OCI-M1 (cell line): ENCODE measurements around the gene DRG1.
"Not testable (repeated sequence)": the region's sequence is repeated elsewhere in the genome, so short reads cannot be mapped to it uniquely, and the experiment has no call there.

Source experiments
- DNase-seq: peaks from one replicate; lab custom pipeline; 2025; lab: John Stamatoyannopoulos, UW

Gene DRG1, protein sequence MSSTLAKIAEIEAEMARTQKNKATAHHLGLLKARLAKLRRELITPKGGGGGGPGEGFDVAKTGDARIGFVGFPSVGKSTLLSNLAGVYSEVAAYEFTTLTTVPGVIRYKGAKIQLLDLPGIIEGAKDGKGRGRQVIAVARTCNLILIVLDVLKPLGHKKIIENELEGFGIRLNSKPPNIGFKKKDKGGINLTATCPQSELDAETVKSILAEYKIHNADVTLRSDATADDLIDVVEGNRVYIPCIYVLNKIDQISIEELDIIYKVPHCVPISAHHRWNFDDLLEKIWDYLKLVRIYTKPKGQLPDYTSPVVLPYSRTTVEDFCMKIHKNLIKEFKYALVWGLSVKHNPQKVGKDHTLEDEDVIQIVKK

DNA sequence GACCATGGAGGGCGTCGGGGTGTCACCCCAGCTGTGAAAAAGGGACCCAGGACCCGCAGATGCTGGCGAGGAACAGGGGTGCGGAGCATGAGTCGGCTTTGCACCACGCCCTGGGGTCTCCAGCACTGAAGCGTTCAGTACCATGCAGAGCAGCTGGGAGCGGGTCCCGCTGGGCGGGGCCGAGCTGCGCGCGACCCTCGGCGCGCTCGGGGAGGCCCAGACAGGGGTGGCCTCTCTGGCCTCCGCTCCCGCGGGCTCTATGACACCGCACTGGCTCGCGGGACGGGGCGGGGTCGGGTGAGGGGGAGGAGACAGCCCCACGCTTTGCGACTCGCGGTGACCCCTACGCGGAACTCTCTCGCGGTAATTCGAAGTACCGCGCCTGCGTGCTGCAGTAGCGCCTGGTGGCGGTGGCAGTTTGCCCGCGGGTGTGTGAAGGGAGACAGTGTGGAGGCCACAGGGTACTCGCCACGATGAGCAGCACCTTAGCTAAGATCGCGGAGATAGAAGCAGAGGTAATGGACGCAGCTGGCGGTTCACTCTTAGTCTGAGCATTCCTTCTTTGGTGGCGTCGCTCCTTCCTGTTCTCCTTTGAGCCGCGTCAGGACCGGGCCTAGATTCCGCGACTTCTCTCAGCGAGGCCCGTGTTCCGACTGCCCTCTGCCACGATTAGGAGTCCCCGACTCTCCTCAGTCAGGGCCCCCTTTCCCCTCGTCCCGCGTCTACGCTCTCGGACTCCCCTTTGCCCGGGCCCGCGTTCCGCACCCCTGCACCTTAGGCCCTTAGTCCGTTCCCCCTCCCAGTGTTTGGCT, at the start of gene DRG1:
DRG1 (plus strand) TSS at position 394 of the 812 bp plus-strand sequence; CDS start at position 474, 80 bp downstream.
- DNase-seq = peak; percentile 98

DNA sequence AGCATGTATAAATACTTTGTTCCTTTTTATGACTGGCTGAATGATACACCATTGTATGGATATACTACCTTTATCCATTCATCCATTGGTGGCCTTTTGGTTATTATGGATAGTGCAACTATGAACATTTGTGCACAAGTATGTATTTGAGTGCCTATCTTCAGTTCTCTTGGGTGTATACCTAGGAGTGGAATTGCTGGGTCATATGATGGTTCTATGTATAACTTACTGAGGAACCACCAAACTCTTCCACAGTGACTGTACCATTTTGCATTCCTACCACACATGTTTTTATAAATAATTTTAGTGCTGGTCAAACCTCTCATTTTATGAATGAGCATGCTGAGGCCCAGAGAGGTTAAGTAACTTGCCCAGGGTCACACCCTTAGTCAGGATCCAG, 49.4 kb upstream of the DRG1 start:
- DNase-seq = no peak

DNA sequence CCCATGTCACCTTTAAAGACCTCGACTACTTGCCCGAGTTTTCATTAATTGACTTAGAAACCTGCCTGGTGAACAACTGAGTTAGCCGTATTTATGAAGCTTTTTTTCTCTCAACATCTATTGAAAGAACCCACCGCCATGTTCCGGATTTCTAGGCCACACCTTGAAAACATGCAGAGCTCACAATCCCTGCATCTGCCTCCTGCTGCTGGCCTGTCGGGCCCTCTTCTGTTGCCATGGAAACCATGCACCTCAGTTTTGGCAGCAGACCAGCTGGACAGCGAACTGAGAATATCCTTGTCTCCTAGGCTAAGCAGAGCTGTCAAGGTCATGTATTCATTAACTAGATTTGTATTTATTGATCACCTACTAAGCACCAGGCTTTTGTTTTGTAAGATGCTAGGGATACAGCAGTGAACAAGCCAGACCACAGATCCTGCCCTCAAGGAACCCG, 49.0 kb upstream of the DRG1 start:
- DNase-seq = no peak

DNA sequence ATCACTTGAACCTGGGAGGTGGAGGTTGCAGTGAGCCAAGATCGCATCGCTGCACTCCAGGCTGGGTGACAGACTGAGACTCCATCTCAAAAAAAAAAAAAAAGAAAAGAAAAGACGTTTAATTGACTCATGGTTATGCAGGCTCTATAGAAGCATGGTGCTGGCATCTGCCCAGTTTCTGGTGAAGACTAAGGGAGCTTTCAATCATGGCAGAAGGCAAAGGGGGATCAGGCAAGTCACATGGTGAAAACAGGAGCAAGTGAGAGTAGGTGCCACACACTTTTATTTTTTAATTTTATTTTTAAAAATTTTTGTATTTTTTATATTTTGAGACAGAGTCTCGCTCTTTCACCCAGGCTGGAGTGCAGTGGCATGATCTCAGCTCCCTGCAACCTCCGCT, 44.9 kb upstream of the DRG1 start:
- no peak for DNase-seq

DNA sequence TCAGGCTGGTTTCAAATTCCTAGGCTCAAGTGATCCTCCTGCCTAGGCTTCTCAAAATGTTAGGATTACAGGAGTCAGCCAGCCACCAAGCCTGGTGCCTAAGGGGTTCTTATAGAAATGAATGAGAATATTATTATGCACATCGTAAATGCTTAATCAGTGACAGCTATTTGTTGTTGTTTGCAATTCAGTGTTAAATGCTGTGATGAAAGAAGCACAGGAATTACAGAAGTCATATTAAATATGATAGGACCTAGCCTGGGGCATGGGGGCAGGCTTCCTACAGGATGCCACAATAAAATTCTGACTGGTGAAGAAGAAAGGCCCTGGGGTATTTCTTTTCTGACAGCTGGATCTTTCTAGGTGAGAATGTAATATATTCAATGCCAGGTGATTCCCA, 39.4 kb upstream of the DRG1 start:
- no peak for DNase-seq

DNA sequence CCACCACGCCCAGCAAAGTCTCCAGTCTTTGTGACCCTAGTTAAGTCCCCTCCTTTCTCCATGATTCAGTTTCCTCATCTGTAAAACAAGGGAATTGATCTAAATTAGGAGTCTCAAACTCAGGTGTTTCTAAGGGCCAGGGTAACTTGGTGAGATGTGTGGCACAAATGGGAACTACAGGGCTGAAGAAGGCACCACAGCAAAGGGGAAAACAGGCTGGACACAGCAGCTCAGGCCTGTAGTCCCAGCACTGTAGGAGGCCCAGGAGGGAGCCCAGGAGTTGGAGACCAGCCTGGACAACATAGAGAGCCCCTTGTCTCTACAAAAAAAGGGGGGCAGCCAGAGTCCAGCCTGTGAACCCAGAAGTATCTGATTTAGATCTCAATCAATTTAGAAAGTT, 37.7 kb upstream of the DRG1 start:
- no peak for DNase-seq

DNA sequence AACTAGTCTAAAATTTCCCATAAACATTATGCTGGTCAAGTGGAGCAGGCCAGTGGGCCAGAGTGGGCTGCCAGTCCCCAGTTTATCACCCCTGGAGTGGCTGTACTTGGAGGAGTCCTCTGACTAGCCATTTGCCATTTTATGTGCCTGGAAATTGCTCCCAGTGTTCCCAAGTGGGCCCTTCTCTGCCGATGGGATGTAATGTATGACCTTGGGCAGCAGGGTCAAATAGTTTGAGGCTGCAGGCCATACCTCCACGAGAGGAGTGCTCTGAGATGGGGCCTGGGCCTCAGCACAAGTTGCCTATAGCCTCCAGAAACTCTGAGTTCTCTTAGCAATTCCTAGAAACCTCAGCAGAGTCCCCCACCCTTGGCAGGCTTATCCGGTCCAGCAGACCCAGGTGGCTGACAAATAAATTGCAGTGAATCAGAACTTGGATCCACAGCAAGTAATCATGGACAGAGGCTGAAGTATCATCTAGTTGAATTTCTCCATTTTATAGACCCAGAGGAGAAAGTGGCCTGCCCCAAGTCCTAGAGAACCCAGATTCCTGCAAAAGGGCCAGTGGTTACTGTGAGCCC, 35.4 kb upstream of the DRG1 start:
- DNase-seq = no peak

DNA sequence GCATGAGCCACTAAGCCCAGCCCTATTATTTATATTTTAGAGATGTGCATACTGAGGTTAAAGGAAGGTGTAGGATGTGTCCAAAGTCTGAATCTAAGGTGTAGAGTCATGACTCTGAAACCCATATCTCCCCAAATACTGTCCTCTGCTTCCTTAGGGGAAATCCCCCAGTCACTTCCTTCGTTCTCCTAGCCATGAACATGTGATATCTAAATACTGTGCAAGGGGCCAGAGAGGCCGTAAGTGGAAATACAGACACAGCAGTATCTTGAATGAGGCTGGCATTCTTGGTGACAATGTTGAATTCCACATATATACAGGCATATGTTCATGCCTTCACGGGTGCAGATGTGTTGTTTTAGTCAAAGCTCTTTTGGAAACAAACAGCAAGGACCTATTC, 32.0 kb upstream of the DRG1 start:
- no peak for DNase-seq

DNA sequence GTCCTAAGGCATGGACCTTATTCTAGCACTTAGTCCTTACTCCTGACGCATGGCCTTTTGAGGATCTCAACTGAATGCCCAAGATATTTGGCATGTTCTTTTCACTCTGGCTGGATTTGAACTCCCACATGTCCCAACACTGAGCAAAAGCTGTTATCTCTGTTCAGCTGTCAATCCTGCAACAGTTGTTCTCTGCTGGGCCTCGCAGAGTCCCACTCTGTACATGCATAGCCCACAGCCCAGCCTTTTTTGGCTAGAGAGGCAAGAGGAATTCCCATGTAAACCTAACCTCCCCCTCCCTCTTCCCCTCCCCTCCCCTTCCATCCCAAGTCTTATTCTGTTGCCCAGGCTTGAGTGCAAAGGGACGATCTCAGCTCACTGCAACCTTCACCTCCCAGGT, 21.8 kb upstream of the DRG1 start:
- DNase-seq = no peak

DNA sequence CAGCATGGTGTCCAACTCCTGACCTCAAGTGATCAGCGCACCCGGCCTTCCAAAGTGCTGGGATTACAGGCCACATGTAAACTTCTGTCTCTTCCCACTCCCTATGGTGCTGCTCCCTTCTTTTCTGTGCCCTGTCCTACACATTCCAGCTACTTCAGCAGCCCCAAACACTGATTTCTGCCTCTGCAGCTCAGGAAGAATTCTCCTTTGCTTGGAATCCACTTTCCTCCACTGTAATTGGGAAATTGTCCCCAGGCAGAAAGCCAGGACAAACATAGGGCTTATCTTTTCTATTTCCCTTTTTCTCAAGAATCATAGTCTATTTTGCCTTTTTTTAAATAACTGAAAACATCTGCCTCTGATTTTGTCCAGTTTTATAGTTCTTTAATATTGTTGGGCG, 21.3 kb upstream of the DRG1 start:
- DNase-seq = no peak

DNA sequence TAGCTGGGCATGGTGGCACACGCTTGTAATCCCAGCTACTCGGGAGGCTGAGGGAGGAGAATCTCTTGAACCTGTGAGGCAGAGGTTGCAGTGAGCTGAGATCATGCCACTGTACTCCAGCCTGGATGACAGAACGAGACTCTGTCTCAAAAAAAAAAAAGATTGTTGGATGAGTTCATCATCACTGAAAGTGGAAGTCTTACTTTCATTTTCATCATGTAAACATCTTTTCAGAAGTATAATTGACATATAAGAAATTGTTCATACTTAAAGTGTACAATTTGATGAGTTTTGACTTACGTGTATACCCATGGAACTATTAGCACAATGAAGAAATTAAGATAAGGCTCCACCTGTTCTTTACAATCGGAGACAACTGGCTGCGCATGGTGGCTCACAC, 20.8 kb upstream of the DRG1 start:
- DNase-seq = peak; percentile 47

DNA sequence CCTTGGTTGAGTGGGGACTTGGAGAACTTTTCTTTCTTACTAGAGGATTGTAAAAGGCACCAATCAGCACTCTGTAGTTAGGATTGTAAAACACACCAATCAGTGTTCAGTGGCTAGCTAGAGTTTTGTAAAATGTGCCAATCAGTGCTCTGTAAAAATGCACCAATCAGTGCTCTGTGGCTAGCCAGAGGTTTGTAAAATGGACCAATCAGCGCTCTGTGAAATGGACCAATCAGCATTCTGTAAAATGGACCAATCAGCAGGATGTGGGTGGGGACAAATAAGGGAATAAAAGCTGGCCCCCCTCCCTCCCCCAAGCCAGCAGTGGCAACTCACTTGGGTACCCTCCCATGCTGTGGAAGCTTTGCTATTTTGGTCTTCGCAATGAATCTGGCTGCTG, 5.5 kb upstream of the DRG1 start:
- DNase-seq = peak; percentile 8

DNA sequence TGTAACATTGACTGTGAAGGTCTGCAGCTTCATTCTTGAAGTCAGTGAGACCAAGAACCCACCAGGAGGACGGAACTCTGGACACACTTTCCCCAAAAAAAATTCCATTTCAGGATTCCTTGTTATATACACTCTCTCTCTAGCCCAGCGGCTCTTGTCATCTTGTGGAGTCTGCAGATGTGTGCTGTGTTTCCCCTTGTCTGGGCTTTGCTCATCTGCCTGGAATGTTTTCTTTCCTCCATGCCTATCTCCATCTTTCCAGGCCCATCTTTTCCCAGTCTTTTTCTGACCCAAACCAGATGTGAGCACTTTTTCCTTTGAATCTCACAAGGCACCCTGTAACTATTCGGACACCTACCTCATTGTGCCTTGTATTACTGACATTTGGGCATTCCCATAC, 5.1 kb upstream of the DRG1 start:
- no peak for DNase-seq

DNA sequence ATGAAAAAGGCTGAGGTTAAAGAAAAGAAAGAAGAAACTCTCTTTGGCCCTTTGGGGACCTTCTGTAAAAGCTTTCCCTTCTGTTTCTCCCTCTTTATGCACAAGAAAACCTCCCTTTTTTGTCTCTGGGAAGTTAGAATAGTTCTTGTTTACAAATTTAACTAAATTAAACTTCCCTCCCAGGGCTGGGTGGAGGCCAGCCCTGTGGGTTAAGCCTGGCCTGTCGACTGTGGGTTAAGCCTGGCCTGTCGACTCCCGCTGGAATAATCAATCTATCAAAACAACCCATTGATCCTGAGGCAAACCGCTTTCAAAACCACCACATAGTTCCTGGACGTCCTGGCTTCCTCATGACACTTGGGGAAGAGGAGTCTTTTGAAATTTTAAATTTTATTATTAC, 1.2 kb upstream of the DRG1 start:
- peak; percentile 14 for DNase-seq

DNA sequence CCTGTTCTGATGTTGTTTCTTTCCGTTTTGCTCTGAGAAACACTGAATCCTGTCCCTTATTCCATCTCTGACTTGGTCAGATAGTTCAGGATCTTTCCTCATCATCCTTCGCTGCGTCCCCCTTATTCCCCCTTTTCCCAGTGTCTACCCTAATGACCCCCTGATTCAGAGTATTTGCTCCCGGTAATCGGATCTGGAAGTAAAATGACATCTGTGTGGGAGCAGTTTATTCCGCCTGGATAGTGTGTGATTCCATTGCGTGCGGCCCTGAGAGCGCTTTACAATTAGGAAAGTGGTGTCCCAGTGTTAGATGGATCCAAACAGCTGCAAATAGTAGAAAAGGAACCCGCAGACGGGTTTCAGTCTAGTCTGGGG, 606 bp downstream of the DRG1 start:
- peak; percentile 34 for DNase-seq

DNA sequence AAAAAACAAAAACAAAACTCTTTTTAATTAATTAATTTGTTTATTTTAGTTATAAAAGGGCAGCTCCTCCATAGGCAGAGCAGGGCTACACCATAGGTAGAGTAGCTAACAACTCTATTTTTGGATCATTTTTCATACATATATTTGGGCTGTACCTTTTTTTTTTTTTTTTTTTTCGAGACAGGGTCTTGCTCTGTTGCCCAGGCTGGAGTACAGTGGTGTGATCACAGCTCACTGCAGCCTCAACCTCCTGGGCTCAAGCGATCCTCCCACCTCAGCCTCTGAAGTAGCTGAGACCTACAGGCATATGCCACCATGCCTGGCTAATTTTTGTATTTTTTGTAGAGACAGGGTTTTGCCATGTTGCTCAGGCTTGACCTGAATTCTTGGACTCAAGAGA, 2.9 kb downstream of the DRG1 start:
- DNase-seq = not testable (repeated sequence)

DNA sequence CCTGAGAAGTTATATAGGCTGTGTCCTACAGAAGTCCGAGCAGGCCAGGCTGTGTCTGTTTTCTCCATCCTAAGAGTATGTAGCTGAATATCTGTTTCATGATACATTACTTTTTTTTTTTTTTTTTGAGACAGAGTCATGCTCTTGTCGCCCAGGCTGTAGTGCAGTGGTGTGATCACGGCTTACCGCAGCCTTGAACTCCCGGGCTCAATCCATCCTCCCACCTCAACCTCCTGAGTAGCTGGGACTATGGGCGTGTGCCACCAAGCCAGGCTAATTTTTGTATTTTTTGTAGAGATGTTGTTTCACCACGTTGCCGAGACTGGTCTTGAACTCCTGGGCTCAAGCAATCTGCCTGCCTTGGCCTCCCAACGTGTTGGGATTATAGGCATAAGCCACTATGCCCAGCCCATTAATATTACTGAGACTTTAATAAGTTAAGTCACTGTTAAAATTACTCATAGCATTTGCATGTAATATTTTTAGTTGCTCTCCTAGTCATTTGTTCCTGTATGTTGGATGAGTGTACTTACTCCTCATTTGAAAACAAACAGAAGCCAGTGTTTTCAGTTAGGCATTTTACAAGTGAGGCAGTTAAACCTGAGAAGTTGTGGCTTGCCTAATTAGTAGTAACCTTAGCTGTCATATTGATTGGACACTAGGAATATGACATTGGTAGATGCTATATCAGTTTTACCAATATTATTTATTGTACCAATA, 26.1 kb downstream of the DRG1 start:
- no peak for DNase-seq

DNA sequence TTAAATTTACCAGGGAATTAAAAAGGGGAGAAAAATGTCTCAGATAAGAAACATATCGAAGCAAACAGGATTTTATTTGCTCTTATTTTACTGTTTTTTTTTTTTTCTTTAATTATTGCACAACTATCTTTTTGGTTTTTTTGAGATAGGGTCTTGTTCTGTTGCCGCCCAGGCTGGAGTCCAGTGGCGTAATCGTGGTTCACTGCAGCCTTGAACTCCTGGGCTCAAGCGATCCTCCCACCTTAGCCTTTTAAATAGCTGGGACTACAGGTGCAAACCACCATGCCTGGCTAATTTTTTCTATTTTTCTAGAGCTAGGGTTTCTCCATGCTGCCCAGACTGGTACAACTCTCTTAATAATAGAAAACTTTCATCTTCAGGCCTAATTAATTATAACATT, 32.5 kb downstream of the DRG1 start:
- DNase-seq = no peak

DNA sequence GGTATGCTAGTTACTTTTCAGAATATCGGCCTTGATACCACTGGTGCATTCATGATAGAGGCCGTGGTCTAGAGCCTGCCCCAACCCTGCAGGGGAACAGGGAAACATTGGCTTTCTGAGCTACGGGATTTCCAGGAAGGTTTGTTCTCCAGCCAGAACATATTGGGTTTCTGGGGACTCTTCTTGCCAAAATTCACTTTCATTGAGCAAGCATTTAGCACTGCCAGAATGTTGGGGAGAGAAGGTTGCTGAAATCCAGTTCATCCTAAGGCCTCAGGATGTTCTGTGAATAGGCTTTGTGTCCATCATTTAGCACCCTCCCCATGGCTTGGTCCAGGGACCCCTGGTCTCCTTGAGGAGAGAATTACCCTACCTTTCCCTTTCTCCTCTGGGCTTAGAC, 36.7 kb downstream of the DRG1 start:
- no peak for DNase-seq

DNA sequence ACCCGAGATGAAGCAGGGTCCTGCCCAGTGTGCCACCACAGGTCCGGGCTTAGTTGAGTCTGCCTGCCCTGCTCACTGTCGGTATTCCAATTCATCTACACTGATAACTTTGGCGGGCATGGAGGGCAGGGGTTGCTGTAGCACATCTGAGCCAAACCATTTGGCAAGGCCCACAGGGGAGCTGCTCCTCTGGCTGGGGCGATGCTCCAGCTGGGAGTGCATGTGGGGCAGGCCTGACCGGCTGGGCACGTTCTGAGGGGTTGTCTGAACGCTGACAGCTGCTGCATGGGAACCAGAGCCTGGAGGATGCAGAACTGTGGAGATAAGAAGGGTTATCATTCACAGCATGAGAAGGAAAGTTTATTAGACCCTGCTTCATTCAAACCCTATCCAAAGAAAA, 40.4 kb downstream of the DRG1 start:
- DNase-seq = no peak

DNA sequence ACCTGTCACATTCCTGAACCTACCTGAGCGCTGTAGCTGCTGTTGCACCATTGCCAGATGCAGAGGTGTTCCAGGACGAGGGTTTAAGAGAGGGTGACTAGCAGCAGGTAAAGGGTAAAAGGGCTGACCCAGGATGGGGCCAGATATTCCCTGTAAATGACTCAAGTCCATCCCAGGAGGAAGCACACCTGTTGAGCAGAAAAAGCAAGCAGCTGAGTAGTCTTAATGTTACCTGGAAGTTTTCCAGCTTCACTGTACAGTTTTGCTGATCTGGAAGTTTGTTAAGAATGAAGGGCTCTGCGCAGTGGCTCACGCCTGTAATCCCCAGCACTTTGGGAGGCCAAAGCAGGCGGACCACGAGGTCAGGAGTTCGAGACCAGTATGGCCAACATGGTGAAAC, 41.3 kb downstream of the DRG1 start:
- no peak for DNase-seq

DNA sequence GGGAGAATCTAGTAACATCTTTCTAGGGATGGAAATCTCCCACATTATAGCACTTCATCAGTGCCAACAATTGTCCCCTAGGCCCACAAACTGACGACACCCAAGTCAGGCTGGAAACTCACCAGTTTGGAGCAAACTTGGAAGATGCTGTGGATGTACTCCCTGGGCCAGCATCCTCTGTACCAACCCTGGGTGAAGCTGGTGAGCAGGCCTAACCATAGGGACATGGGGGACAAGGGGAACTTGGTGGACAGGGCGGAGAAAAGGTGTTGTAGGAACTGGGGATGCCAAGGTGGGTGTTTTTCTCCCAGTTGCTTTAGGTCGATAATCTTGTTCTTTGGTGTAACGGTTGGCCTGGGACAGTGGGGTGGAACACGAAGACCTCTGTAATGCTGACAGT, 42.2 kb downstream of the DRG1 start:
- DNase-seq = no peak
